Measurements from ENCODE around the gene RNF157.

Gene RNF157

GRCh38 chr17:76157759-76158158 lies 82.5 kb downstream of the RNF157 start:
- DNase-seq (ENCODE audit: low read depth in 2 of 2), result no peak

GRCh38 chr17:76156662-76156991 lies 83.7 kb downstream of the RNF157 start:
- DNase-seq (ENCODE audit: low read depth in 2 of 2), result no peak

- no peak for DNase-seq (ENCODE audit: low read depth in 2 of 2)
These were observed 84.2 kb downstream of the RNF157 start for GRCh38 chr17:76155988-76156661.

- DNase-seq (ENCODE audit: low read depth in 2 of 2), result no peak
These were observed 85.1 kb downstream of the RNF157 start for GRCh38 chr17:76154936-76155845.

GRCh38 chr17:76154292-76154691 lies 86.0 kb downstream of the RNF157 start:
- no peak for DNase-seq (ENCODE audit: low read depth in 2 of 2)

- DNase-seq (ENCODE audit: low read depth in 2 of 2), result no peak
These were observed 86.7 kb downstream of the RNF157 start for GRCh38 chr17:76153640-76154039.

GRCh38 chr17:76153202-76153601 lies 87.1 kb downstream of the RNF157 start:
- no peak for DNase-seq (ENCODE audit: low read depth in 2 of 2)

GRCh38 chr17:76152591-76152990 lies 87.7 kb downstream of the RNF157 start:
- no peak for DNase-seq (ENCODE audit: low read depth in 2 of 2)

GRCh38 chr17:76151896-76152454 lies 88.3 kb downstream of the RNF157 start:
- DNase-seq (ENCODE audit: low read depth in 2 of 2), result no peak

GRCh38 chr17:76150712-76151622 lies 89.3 kb downstream of the RNF157 start:
- no peak for DNase-seq (ENCODE audit: low read depth in 2 of 2)

- no peak for DNase-seq (ENCODE audit: low read depth in 2 of 2)
These were observed 91.1 kb downstream of the RNF157 start for GRCh38 chr17:76149214-76149613.

GRCh38 chr17:76148015-76148326 lies 92.3 kb downstream of the RNF157 start:
- no peak for DNase-seq (ENCODE audit: low read depth in 2 of 2)

GRCh38 chr17:76147211-76148014 lies 92.9 kb downstream of the RNF157 start:
- DNase-seq (ENCODE audit: low read depth in 2 of 2), result no peak

- no peak for DNase-seq (ENCODE audit: low read depth in 2 of 2)
These were observed 94.0 kb downstream of the RNF157 start for GRCh38 chr17:76146053-76146851.

- no peak for DNase-seq (ENCODE audit: low read depth in 2 of 2)
These were observed 94.9 kb downstream of the RNF157 start for GRCh38 chr17:76145231-76146052.

GRCh38 chr17:76142585-76143041 lies 97.7 kb downstream of the RNF157 start:
- DNase-seq (ENCODE audit: low read depth in 2 of 2), result no peak

GRCh38 chr17:76142039-76142584 lies 98.2 kb downstream of the RNF157 start:
- no peak for DNase-seq (ENCODE audit: low read depth in 2 of 2)

- DNase-seq (ENCODE audit: low read depth in 2 of 2), result peak; percentile 80 to 84
These were observed 98.9 kb downstream of the RNF157 start, which contains the start of gene FOXJ1 for GRCh38 chr17:76141212-76142038. Gene FOXJ1, minus strand, starts transcription at chr17:76141245. Its CDS starts 850 bp downstream, at chr17:76140395.
